Rectal smooth muscle tissue (tissue), 1 donor: ENCODE measurements around the gene HABP2.

ENCODE experiments used
- H3K27ac ChIP-seq: one replicate; pipeline ENCODE4 v1.7.0; 2013; ENCODE audit warnings: low read depth, low read length, inconsistent platforms
- H3K27me3 ChIP-seq: one replicate; pipeline ENCODE4 v1.7.0; 2013; ENCODE audit warnings: low read length; ENCODE audit not compliant: control insufficient read depth, insufficient read depth
- H3K36me3 ChIP-seq: one replicate; pipeline ENCODE4 v1.7.0; 2013; ENCODE audit warnings: low read length; ENCODE audit not compliant: control insufficient read depth, insufficient read depth
- H3K4me1 ChIP-seq: one replicate; pipeline ENCODE4 v1.7.0; 2013; ENCODE audit warnings: low read length; ENCODE audit not compliant: control insufficient read depth, insufficient read depth
- H3K4me3 ChIP-seq: one replicate; pipeline ENCODE4 v1.7.0; 2013; ENCODE audit warnings: low read length
- H3K9ac ChIP-seq: one replicate; pipeline ENCODE4 v1.7.0; 2013; ENCODE audit warnings: low read length

HABP2 gene

GRCh38 chr10:113631684-113632367 lies 79.0 kb downstream of the HABP2 start:
- H3K4me1 ChIP-seq, result peaks cover 2% of the 10 kb centered on the region
- H3K9ac ChIP-seq, result no peak overlapping the region
- H3K36me3 ChIP-seq, result no peaks in the 10 kb centered on the region
- H3K4me3 ChIP-seq, result no peak overlapping the region
- no peak overlapping the region for H3K27ac ChIP-seq
- no peaks in the 10 kb centered on the region for H3K27me3 ChIP-seq
